C4-2B (cell line): ENCODE results near the gene NLGN1.

Source experiments
- ZFX ChIP-seq: fragments of 450-650 bp; IDR thresholded peaks from 2 replicates; pipeline ENCODE4 v1.6.1; 2017
- TF ChIP-seq, protein P1 (sequence below): fragments of 450-650 bp; conservative IDR thresholded peaks from 2 replicates; pipeline ENCODE4 v1.5.1; 2017; ENCODE audit warnings: mild to moderate bottlenecking

DNA sequence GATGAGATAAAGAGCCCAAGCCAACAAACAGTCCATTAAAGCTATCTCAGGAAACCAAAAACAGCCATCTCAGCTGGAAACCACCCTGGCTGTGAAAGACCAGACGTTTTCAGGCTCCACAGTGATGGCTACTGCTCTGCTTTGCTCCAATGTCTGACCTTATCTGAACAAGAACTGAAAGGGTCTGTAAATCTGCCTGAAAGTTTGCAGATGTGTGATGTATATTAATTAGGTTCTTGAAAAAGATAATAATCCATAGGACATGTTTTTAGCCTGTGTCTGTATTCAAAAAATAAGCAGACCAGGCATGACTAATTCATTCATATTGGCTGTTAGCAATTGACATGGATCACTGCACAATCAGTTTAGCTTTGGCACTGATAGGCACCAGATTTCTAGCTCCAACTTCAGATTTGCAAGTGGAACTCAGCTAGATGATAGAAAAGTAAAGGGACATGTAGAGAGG lies 850.2 kb downstream of the NLGN1 start:
- TF ChIP-seq, protein P1, sequence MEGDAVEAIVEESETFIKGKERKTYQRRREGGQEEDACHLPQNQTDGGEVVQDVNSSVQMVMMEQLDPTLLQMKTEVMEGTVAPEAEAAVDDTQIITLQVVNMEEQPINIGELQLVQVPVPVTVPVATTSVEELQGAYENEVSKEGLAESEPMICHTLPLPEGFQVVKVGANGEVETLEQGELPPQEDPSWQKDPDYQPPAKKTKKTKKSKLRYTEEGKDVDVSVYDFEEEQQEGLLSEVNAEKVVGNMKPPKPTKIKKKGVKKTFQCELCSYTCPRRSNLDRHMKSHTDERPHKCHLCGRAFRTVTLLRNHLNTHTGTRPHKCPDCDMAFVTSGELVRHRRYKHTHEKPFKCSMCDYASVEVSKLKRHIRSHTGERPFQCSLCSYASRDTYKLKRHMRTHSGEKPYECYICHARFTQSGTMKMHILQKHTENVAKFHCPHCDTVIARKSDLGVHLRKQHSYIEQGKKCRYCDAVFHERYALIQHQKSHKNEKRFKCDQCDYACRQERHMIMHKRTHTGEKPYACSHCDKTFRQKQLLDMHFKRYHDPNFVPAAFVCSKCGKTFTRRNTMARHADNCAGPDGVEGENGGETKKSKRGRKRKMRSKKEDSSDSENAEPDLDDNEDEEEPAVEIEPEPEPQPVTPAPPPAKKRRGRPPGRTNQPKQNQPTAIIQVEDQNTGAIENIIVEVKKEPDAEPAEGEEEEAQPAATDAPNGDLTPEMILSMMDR = no peak
- TF ChIP-seq ZFX = no peak
